Measurements from ENCODE around the gene VCL.

Gene VCL

GRCh38 chr10:74067373-74068352 lies 69.7 kb downstream of the VCL start:
- in situ Hi-C loops (cut with HindIII; ENCODE audit: low sequenced_read_pairs), result no loop called here

- in situ Hi-C loops (cut with HindIII; ENCODE audit: low sequenced_read_pairs), result loop anchor here (5.0 to 10.0 kb wide), 2 partner anchors 56 to 104 kb away; no protein-coding TSS in a partner anchor
Measured at GRCh38 chr10:74071157-74071556, 73.2 kb downstream of the VCL start.

- in situ Hi-C loops (cut with HindIII; ENCODE audit: low sequenced_read_pairs), result loop anchor here (5.0 to 10.0 kb wide), 2 partner anchors 58 to 105 kb away; no protein-coding TSS in a partner anchor
Measured at GRCh38 chr10:74072503-74072902, 74.6 kb downstream of the VCL start.

- in situ Hi-C loops (cut with HindIII; ENCODE audit: low sequenced_read_pairs), result loop anchor here (10.0 kb wide), 1 partner anchor 61 kb away; no protein-coding TSS in a partner anchor
Measured at GRCh38 chr10:74075906-74076305, 78.0 kb downstream of the VCL start.

- in situ Hi-C loops (cut with HindIII; ENCODE audit: low sequenced_read_pairs), result loop anchor here (10.0 kb wide), 1 partner anchor 62 kb away; no protein-coding TSS in a partner anchor
Measured at GRCh38 chr10:74076961-74077360, 79.0 kb downstream of the VCL start.

GRCh38 chr10:74077416-74077815 lies 79.5 kb downstream of the VCL start:
- in situ Hi-C loops (cut with HindIII; ENCODE audit: low sequenced_read_pairs), result loop anchor here (10.0 kb wide), 1 partner anchor 63 kb away; no protein-coding TSS in a partner anchor

- in situ Hi-C loops (cut with HindIII; ENCODE audit: low sequenced_read_pairs), result loop anchor here (10.0 kb wide), 1 partner anchor 63 kb away; no protein-coding TSS in a partner anchor
Measured at GRCh38 chr10:74078037-74078436, 80.1 kb downstream of the VCL start.

GRCh38 chr10:74079028-74079935 lies 81.4 kb downstream of the VCL start:
- in situ Hi-C loops (cut with HindIII; ENCODE audit: low sequenced_read_pairs), result loop anchor here (10.0 kb wide), 1 partner anchor 64 kb away; no protein-coding TSS in a partner anchor

GRCh38 chr10:74079936-74080590 lies 82.1 kb downstream of the VCL start:
- in situ Hi-C loops (cut with HindIII; ENCODE audit: low sequenced_read_pairs), result loop anchor here (10.0 kb wide), 1 partner anchor 65 kb away; no protein-coding TSS in a partner anchor

GRCh38 chr10:74081192-74081803 lies 83.4 kb downstream of the VCL start:
- in situ Hi-C loops (cut with HindIII; ENCODE audit: low sequenced_read_pairs), result no loop called here

- in situ Hi-C loops (cut with HindIII; ENCODE audit: low sequenced_read_pairs), result no loop called here
Measured at GRCh38 chr10:74081941-74082718, 84.2 kb downstream of the VCL start.

GRCh38 chr10:74083304-74083703 lies 85.4 kb downstream of the VCL start:
- in situ Hi-C loops (cut with HindIII; ENCODE audit: low sequenced_read_pairs), result no loop called here

- in situ Hi-C loops (cut with HindIII; ENCODE audit: low sequenced_read_pairs), result no loop called here
Measured at GRCh38 chr10:74084955-74085354, 87.0 kb downstream of the VCL start.

GRCh38 chr10:74086317-74086716 lies 88.4 kb downstream of the VCL start:
- in situ Hi-C loops (cut with HindIII; ENCODE audit: low sequenced_read_pairs), result no loop called here

GRCh38 chr10:74088722-74089121 lies 90.8 kb downstream of the VCL start:
- in situ Hi-C loops (cut with HindIII; ENCODE audit: low sequenced_read_pairs), result no loop called here

- in situ Hi-C loops (cut with HindIII; ENCODE audit: low sequenced_read_pairs), result no loop called here
Measured at GRCh38 chr10:74092372-74092771, 94.5 kb downstream of the VCL start.

- in situ Hi-C loops (cut with HindIII; ENCODE audit: low sequenced_read_pairs), result no loop called here
Measured at GRCh38 chr10:74093530-74094164, 95.7 kb downstream of the VCL start.

GRCh38 chr10:74094231-74094630 lies 96.3 kb downstream of the VCL start:
- in situ Hi-C loops (cut with HindIII; ENCODE audit: low sequenced_read_pairs), result no loop called here

- in situ Hi-C loops (cut with HindIII; ENCODE audit: low sequenced_read_pairs), result no loop called here
Measured at GRCh38 chr10:74096777-74097176, 98.9 kb downstream of the VCL start.

Measured in endothelial cell of hepatic sinusoid (primary cell).